ENCODE measurements around the gene BIRC2.
"Not testable (repeated sequence)": the region's sequence is repeated elsewhere in the genome, so short reads cannot be mapped to it uniquely, and the experiment has no call there.

The BIRC2 gene

GRCh38 chr11:102323542-102324251 is 23.3 kb upstream of the BIRC2 start:
- DNase-seq (ENCODE audit: low spot score), result no peak

- no peak for DNase-seq (ENCODE audit: low spot score)
These were observed 21.9 kb upstream of the BIRC2 start for GRCh38 chr11:102325088-102325487.

GRCh38 chr11:102328748-102329147 is 18.3 kb upstream of the BIRC2 start:
- DNase-seq (ENCODE audit: low spot score), result no peak

GRCh38 chr11:102330231-102330630 is 16.8 kb upstream of the BIRC2 start:
- DNase-seq (ENCODE audit: low spot score), result no peak

GRCh38 chr11:102331341-102331740 is 15.7 kb upstream of the BIRC2 start:
- no peak for DNase-seq (ENCODE audit: low spot score)

GRCh38 chr11:102332611-102332994 is 14.4 kb upstream of the BIRC2 start:
- DNase-seq (ENCODE audit: low spot score), result no peak

GRCh38 chr11:102338479-102339010 is 8.5 kb upstream of the BIRC2 start:
- DNase-seq (ENCODE audit: low spot score), result no peak

- not testable (repeated sequence) for DNase-seq (ENCODE audit: low spot score)
These were observed 5.7 kb upstream of the BIRC2 start for GRCh38 chr11:102341311-102341710.

- peak; percentile 72 for DNase-seq (ENCODE audit: low spot score)
These were observed 5.1 kb upstream of the BIRC2 start for GRCh38 chr11:102341844-102342318.

GRCh38 chr11:102343809-102344208 is 3.2 kb upstream of the BIRC2 start:
- no peak for DNase-seq (ENCODE audit: low spot score)

GRCh38 chr11:102345904-102346303 is 1.1 kb upstream of the BIRC2 start:
- DNase-seq (ENCODE audit: low spot score), result no peak

GRCh38 chr11:102346456-102346747 is 612 bp upstream of the BIRC2 start:
- DNase-seq (ENCODE audit: low spot score), result no peak

GRCh38 chr11:102347462-102348370 is 702 bp downstream of the BIRC2 start:
- DNase-seq (ENCODE audit: low spot score), result no peak

GRCh38 chr11:102357116-102357515 is 10.1 kb downstream of the BIRC2 start:
- DNase-seq (ENCODE audit: low spot score), result no peak

- no peak for DNase-seq (ENCODE audit: low spot score)
These were observed 12.4 kb downstream of the BIRC2 start for GRCh38 chr11:102359372-102359771.

- no peak for DNase-seq (ENCODE audit: low spot score)
These were observed 13.7 kb downstream of the BIRC2 start for GRCh38 chr11:102360681-102361080.

GRCh38 chr11:102361086-102362031 is 14.3 kb downstream of the BIRC2 start:
- DNase-seq (ENCODE audit: low spot score), result no peak

GRCh38 chr11:102364991-102365390 is 18.0 kb downstream of the BIRC2 start:
- DNase-seq (ENCODE audit: low spot score), result no peak

- DNase-seq (ENCODE audit: low spot score), result no peak
These were observed 20.4 kb downstream of the BIRC2 start for GRCh38 chr11:102367364-102367763.

GRCh38 chr11:102368472-102368871 is 21.5 kb downstream of the BIRC2 start:
- DNase-seq (ENCODE audit: low spot score), result no peak

- DNase-seq (ENCODE audit: low spot score), result not testable (repeated sequence)
These were observed 27.8 kb downstream of the BIRC2 start for GRCh38 chr11:102374633-102375424.
